A673 (cell line): ENCODE data around the gene TGM3. TPM values are rescaled to one million over a fixed set of nuclear protein-coding genes. Genes with fewer than 3 reads are reported as not detected.

Experiments
- BruUV-seq: library from RNA; stranded (reverse); fragments of 400-500 nt; replicated peaks from 2 replicates; lab custom pipeline; 2021; lab: Mats Ljungman, UMichigan
- CTCF ChIA-PET: fragments of 300-600 bp; sonication (Branson Sonifier 250); formaldehyde crosslinking; loops from one replicate; lab custom pipeline; 2022; ENCODE audit warnings: antibody characterized with exemption; lab: Charles Lee
- POLR2A ChIA-PET: fragments of 300-600 bp; sonication (Branson Sonifier 250); formaldehyde crosslinking; loops from one replicate; lab custom pipeline; 2022; ENCODE audit warnings: antibody characterized with exemption; ENCODE audit not compliant: low non-redundant PET; lab: Charles Lee
- DNase-seq: peaks from one replicate; pipeline ENCODE4 v3.0.0-alpha.2; 2015; ENCODE audit warnings: low spot score
- H3K27ac ChIP-seq: fragments of 200-600 bp; sonication (generic); 2 replicates; pipeline ENCODE4 v1.5.1; 2016; ENCODE audit warnings: mixed run types, low read depth, mild to moderate bottlenecking, mixed read lengths, antibody characterized with exemption, low read length; ENCODE audit not compliant: poor library complexity, severe bottlenecking
- H3K27me3 ChIP-seq: fragments of 200-600 bp; sonication (generic); replicated peaks from 2 replicates; pipeline ENCODE4 v1.6.1; 2017; ENCODE audit warnings: mixed run types, low read depth, mild to moderate bottlenecking, mixed read lengths, antibody characterized with exemption, low read length; ENCODE audit not compliant: insufficient read depth, poor library complexity
- H3K36me3 ChIP-seq: fragments of 200-600 bp; sonication (generic); 2 replicates; pipeline ENCODE4 v1.6.1; 2016; ENCODE audit warnings: mixed run types, mild to moderate bottlenecking, mixed read lengths, antibody characterized with exemption, low read length; ENCODE audit not compliant: insufficient read depth, poor library complexity, severe bottlenecking
- H3K4me1 ChIP-seq: fragments of 200-600 bp; sonication (generic); 2 replicates; pipeline ENCODE4 v1.6.1; 2017; ENCODE audit warnings: mixed run types, mild to moderate bottlenecking, mixed read lengths, antibody characterized with exemption, low read length; ENCODE audit not compliant: insufficient read depth, poor library complexity, severe bottlenecking
- H3K4me3 ChIP-seq: fragments of 200-600 bp; sonication (generic); 2 replicates; pipeline ENCODE4 v1.5.1; 2016; ENCODE audit warnings: low read depth, mixed run types, mild to moderate bottlenecking, mixed read lengths, low read length; ENCODE audit not compliant: poor library complexity, severe bottlenecking
- H3K9me3 ChIP-seq: fragments of 200-600 bp; sonication (generic); 2 replicates; pipeline ENCODE4 v1.6.1; 2016; ENCODE audit warnings: mixed run types, low read depth, mild to moderate bottlenecking, mixed read lengths, antibody characterized with exemption, low read length; ENCODE audit not compliant: poor library complexity, severe bottlenecking
- CTCF ChIP-seq: fragments of 300-800, 200-600 bp; sonication (generic); conservative IDR thresholded peaks from 2 replicates; pipeline ENCODE4 v1.5.1; 2017; ENCODE audit warnings: low read depth, mild to moderate bottlenecking, antibody characterized with exemption, low read length, moderate library complexity, mixed read lengths
- EZH2 ChIP-seq: fragments of 200-600 bp; sonication (generic); IDR thresholded peaks from 2 replicates; pipeline ENCODE4 v1.6.1; 2017; ENCODE audit warnings: borderline replicate concordance, low read depth, mild to moderate bottlenecking, mixed read lengths, antibody characterized with exemption, low read length; ENCODE audit not compliant: poor library complexity, severe bottlenecking
- intact Hi-C: fragments of 100-400 bp; cut with micrococcal nuclease; formaldehyde crosslinking; loops from one replicate; pipeline ENCODE4 v1.10.0; 2022; ENCODE audit not compliant: unreplicated experiment
- total RNA-seq: library from RNA; stranded (reverse); gene quantifications from 2 replicates; pipeline ENCODE4 v1.2.3, GENCODE V29; 2021

The TGM3 gene
- total RNA-seq, 1 experiment from 2014 or later, result 0.11 TPM

GRCh38 chr20:2276015-2276414 is 19.8 kb upstream of the TGM3 start:
- Histone ChIP-seq H3K27ac (no peak overlapping the region), H3K4me3 (no peak overlapping the region), H3K27me3 (peaks cover 69% of the 10 kb centered on the region), H3K9me3 (no peaks in the 10 kb centered on the region), H3K36me3 (no peaks in the 10 kb centered on the region), H3K4me1 (no peaks in the 10 kb centered on the region)
- TF ChIP-seq EZH2, result no peak
- no TSS peak for BruUV-seq
- POLR2A ChIA-PET, result no interaction called here
- no peak for DNase-seq
- CTCF ChIA-PET, result no interaction called here
- intact Hi-C loops, result no loop called here

GRCh38 chr20:2279253-2279779 is 16.5 kb upstream of the TGM3 start:
- DNase-seq, result no peak
- intact Hi-C loops, result no loop called here
- Histone ChIP-seq H3K9me3 (no peaks in the 10 kb centered on the region), H3K4me3 (no peak overlapping the region), H3K36me3 (no peaks in the 10 kb centered on the region), H3K27me3 (peaks cover 49% of the 10 kb centered on the region), H3K4me1 (no peaks in the 10 kb centered on the region), H3K27ac (no peak overlapping the region)
- BruUV-seq, result no TSS peak
- ChIA-PET CTCF (no interaction called here), POLR2A (no interaction called here)
- TF ChIP-seq EZH2 (no peak), CTCF (no peak)

- CTCF ChIA-PET, result no interaction called here
- H3K36me3 ChIP-seq, result no peaks in the 10 kb centered on the region
- POLR2A ChIA-PET, result no interaction called here
- H3K27ac ChIP-seq, result no peak overlapping the region
- no peak overlapping the region for H3K4me3 ChIP-seq
- intact Hi-C loops, result no loop called here
- no peaks in the 10 kb centered on the region for H3K4me1 ChIP-seq
- H3K27me3 ChIP-seq, result peaks cover 42% of the 10 kb centered on the region
- BruUV-seq, result no TSS peak
- TF ChIP-seq CTCF (no peak), EZH2 (no peak)
- no peaks in the 10 kb centered on the region for H3K9me3 ChIP-seq
- no peak for DNase-seq
These were observed 15.7 kb upstream of the TGM3 start for GRCh38 chr20:2280082-2280481.

GRCh38 chr20:2281563-2281962 is 14.2 kb upstream of the TGM3 start:
- Histone ChIP-seq H3K4me1 (no peaks in the 10 kb centered on the region), H3K36me3 (no peaks in the 10 kb centered on the region), H3K4me3 (no peak overlapping the region), H3K27me3 (peaks cover 27% of the 10 kb centered on the region), H3K9me3 (no peaks in the 10 kb centered on the region), H3K27ac (no peak overlapping the region)
- intact Hi-C loops, result no loop called here
- ChIA-PET CTCF (no interaction called here), POLR2A (no interaction called here)
- no peak for DNase-seq
- no peak for TF ChIP-seq EZH2
- TF ChIP-seq CTCF, result no peak
- no TSS peak for BruUV-seq
